HG03520 (cell line): ENCODE measurements around the gene SYNPO2.
"Not testable (repeated sequence)": the region's sequence is repeated elsewhere in the genome, so short reads cannot be mapped to it uniquely, and the experiment has no call there.

ENCODE experiments used
- ATAC-seq: cut with Tn5 transposase; IDR thresholded peaks from one replicate; pipeline ENCODE4 v1.9.1; 2021; ENCODE audit warnings: mild to moderate bottlenecking, moderate library complexity; ENCODE audit not compliant: unreplicated experiment

SYNPO2 gene

GRCh38 chr4:119053245-119053644, 164.6 kb downstream of the SYNPO2 start:
- no peak for ATAC-seq

GRCh38 chr4:119053997-119054396, 165.3 kb downstream of the SYNPO2 start:
- ATAC-seq = no peak

- no peak for ATAC-seq
Measured at GRCh38 chr4:119057417-119057816, 168.8 kb downstream of the SYNPO2 start.

- ATAC-seq = no peak
Measured at GRCh38 chr4:119059221-119059620, 170.6 kb downstream of the SYNPO2 start.

- not testable (repeated sequence) for ATAC-seq
Measured at GRCh38 chr4:119067125-119067524, 178.5 kb downstream of the SYNPO2 start.

- ATAC-seq = not testable (repeated sequence)
Measured at GRCh38 chr4:119067670-119068360, 179.2 kb downstream of the SYNPO2 start.

- ATAC-seq = no peak
Measured at GRCh38 chr4:119068529-119068962, 179.9 kb downstream of the SYNPO2 start.

GRCh38 chr4:119070301-119070700, 181.6 kb downstream of the SYNPO2 start:
- ATAC-seq = no peak

GRCh38 chr4:119080721-119081541, 192.3 kb downstream of the SYNPO2 start:
- ATAC-seq = no peak

- no peak for ATAC-seq
Measured at GRCh38 chr4:119081542-119081859, 192.8 kb downstream of the SYNPO2 start.

GRCh38 chr4:119081943-119082342, 193.3 kb downstream of the SYNPO2 start:
- no peak for ATAC-seq

GRCh38 chr4:119082661-119083060, 194.0 kb downstream of the SYNPO2 start:
- no peak for ATAC-seq

GRCh38 chr4:119084513-119084912, 195.9 kb downstream of the SYNPO2 start:
- no peak for ATAC-seq

- ATAC-seq = no peak
Measured at GRCh38 chr4:119087121-119087520, 198.5 kb downstream of the SYNPO2 start.

- no peak for ATAC-seq
Measured at GRCh38 chr4:119087656-119088055, 199.0 kb downstream of the SYNPO2 start.

GRCh38 chr4:119093042-119093827, 204.6 kb downstream of the SYNPO2 start:
- no peak for ATAC-seq

- no peak for ATAC-seq
Measured at GRCh38 chr4:119097282-119097900, 208.7 kb downstream of the SYNPO2 start.

GRCh38 chr4:119098306-119098705, 209.7 kb downstream of the SYNPO2 start:
- ATAC-seq = no peak

- no peak for ATAC-seq
Measured at GRCh38 chr4:119099227-119099810, 210.7 kb downstream of the SYNPO2 start.

GRCh38 chr4:119100655-119101054, 212.0 kb downstream of the SYNPO2 start:
- no peak for ATAC-seq

GRCh38 chr4:119103263-119103662, 214.6 kb downstream of the SYNPO2 start:
- no peak for ATAC-seq
